Epithelial cell of esophagus (primary cell): Measurements from ENCODE around the gene GPATCH8.

Source experiments
- DNase-seq: peaks from one replicate; pipeline ENCODE4 v3.0.0; 2010; ENCODE audit warnings: low read depth
- H3K4me3 ChIP-seq: 2 replicates; pipeline ENCODE4 v1.5.1; 2011; ENCODE audit warnings: mild to moderate bottlenecking, low read length, control low read depth
- CTCF ChIP-seq: IDR thresholded peaks from 2 replicates; pipeline ENCODE4 v1.5.1; 2011; ENCODE audit warnings: low read depth, mild to moderate bottlenecking, low read length, control low read depth, inconsistent platforms; ENCODE audit not compliant: insufficient read depth; ENCODE audit errors: missing control alignments

GPATCH8 gene

GRCh38 chr17:44469676-44470075 is 33.5 kb downstream of the GPATCH8 start:
- no peak for TF ChIP-seq CTCF
- H3K4me3 ChIP-seq: no peak overlapping the region
- DNase-seq: no peak

GRCh38 chr17:44467108-44467507 is 36.1 kb downstream of the GPATCH8 start:
- no peak for DNase-seq
- no peak for TF ChIP-seq CTCF

GRCh38 chr17:44466339-44466738 is 36.9 kb downstream of the GPATCH8 start:
- no peak overlapping the region for H3K4me3 ChIP-seq
- no peak for DNase-seq
- no peak for TF ChIP-seq CTCF

More at GRCh38 chr17:44467108-44467507, 36.1 kb downstream of the GPATCH8 start:
- H3K4me3 ChIP-seq: no peak overlapping the region

- no peak for DNase-seq
- TF ChIP-seq CTCF: no peak
- no peak overlapping the region for H3K4me3 ChIP-seq
Measured at GRCh38 chr17:44465897-44466296, 37.3 kb downstream of the GPATCH8 start.

GRCh38 chr17:44465276-44465675 is 37.9 kb downstream of the GPATCH8 start:
- TF ChIP-seq CTCF: no peak
- no peak for DNase-seq
- H3K4me3 ChIP-seq: no peak overlapping the region

- TF ChIP-seq CTCF: no peak
- no peak overlapping the region for H3K4me3 ChIP-seq
- DNase-seq: peak; percentile 37
Measured at GRCh38 chr17:44464037-44464436, 39.2 kb downstream of the GPATCH8 start.

- no peak for DNase-seq
- TF ChIP-seq CTCF: no peak
- H3K4me3 ChIP-seq: no peak overlapping the region
Measured at GRCh38 chr17:44451832-44452231, 51.4 kb downstream of the GPATCH8 start.
